Mesendoderm (in vitro differentiated cells): ENCODE measurements around the gene CCDC187.
A peak's percentile ranks its signal among the peaks of the same experiment; 100 is the strongest.

Experiments used
- DNase-seq: peaks from one replicate; pipeline ENCODE4 v3.0.0; 2013
- H2AK5ac ChIP-seq: 2 replicates; pipeline ENCODE4 v1.6.1; 2013; ENCODE audit warnings: low read length, inconsistent platforms
- H2BK120ac ChIP-seq: 2 replicates; pipeline ENCODE4 v1.6.1; 2013; ENCODE audit warnings: low read depth, mild to moderate bottlenecking, low read length, moderate library complexity, mixed read lengths
- H2BK15ac ChIP-seq: replicated peaks from 2 replicates; pipeline ENCODE4 v1.6.1; 2013; ENCODE audit warnings: low read depth, mild to moderate bottlenecking, moderate library complexity
- H2BK5ac ChIP-seq: 2 replicates; pipeline ENCODE4 v1.6.1; 2013; ENCODE audit warnings: low read length, inconsistent platforms
- H3K18ac ChIP-seq: 2 replicates; pipeline ENCODE4 v1.6.1; 2013; ENCODE audit warnings: mild to moderate bottlenecking, low read length, mixed read lengths
- H3K23ac ChIP-seq: one replicate; pipeline ENCODE4 v1.6.1; 2013; ENCODE audit warnings: low read length
- H3K27ac ChIP-seq: 2 replicates; pipeline ENCODE4 v1.5.1; 2013; ENCODE audit warnings: low read depth, mild to moderate bottlenecking, inconsistent platforms, low read length, moderate library complexity
- H3K27me3 ChIP-seq: 2 replicates; pipeline ENCODE4 v1.6.1; 2013; ENCODE audit warnings: low read length, control low read depth, mild to moderate bottlenecking, inconsistent platforms; ENCODE audit not compliant: insufficient read depth, poor library complexity
- H3K36me3 ChIP-seq: 2 replicates; pipeline ENCODE4 v1.6.1; 2013; ENCODE audit warnings: low read length, inconsistent platforms; ENCODE audit not compliant: control insufficient read depth, insufficient read depth
- H3K4ac ChIP-seq: one replicate; pipeline ENCODE4 v1.6.1; 2013; ENCODE audit warnings: low read depth, mild to moderate bottlenecking, low read length, moderate library complexity
- H3K4me1 ChIP-seq: 2 replicates; pipeline ENCODE4 v1.6.1; 2013; ENCODE audit warnings: low read depth, low read length, inconsistent platforms; ENCODE audit not compliant: control insufficient read depth
- H3K4me2 ChIP-seq: 2 replicates; pipeline ENCODE4 v1.6.1; 2013; ENCODE audit warnings: low read length
- H3K4me3 ChIP-seq: 2 replicates; pipeline ENCODE4 v1.5.1; 2013; ENCODE audit warnings: mild to moderate bottlenecking, low read length
- H3K56ac ChIP-seq: one replicate; pipeline ENCODE4 v1.6.1; 2013; ENCODE audit warnings: low read length
- H3K79me1 ChIP-seq: 2 replicates; pipeline ENCODE4 v1.6.1; 2013; ENCODE audit warnings: low read length, inconsistent platforms
- H3K79me2 ChIP-seq: 2 replicates; pipeline ENCODE4 v1.6.1; 2013; ENCODE audit warnings: mild to moderate bottlenecking, low read length; ENCODE audit not compliant: control insufficient read depth, insufficient read depth
- H3K9ac ChIP-seq: 2 replicates; pipeline ENCODE4 v1.6.1; 2013; ENCODE audit warnings: low read length, inconsistent platforms
- H4K5ac ChIP-seq: one replicate; pipeline ENCODE4 v1.6.1; 2013; ENCODE audit warnings: low read length
- H4K8ac ChIP-seq: one replicate; pipeline ENCODE4 v1.6.1; 2013; ENCODE audit warnings: low read depth, mild to moderate bottlenecking, control low read depth, low read length, moderate library complexity
- WGBS: extraction: QIAGEN DNeasy Blood & Tissue Kit; methylation state at CpG from one replicate; pipeline ENCODE4 v1.1.7; 2013; ENCODE audit warnings: low lambda C conversion rate, missing lambda C conversion rate; ENCODE audit not compliant: insufficient coverage; ENCODE audit errors: extremely low coverage; 5-methylcytosine and 5-hydroxymethylcytosine counted together

CCDC187 gene

DNA sequence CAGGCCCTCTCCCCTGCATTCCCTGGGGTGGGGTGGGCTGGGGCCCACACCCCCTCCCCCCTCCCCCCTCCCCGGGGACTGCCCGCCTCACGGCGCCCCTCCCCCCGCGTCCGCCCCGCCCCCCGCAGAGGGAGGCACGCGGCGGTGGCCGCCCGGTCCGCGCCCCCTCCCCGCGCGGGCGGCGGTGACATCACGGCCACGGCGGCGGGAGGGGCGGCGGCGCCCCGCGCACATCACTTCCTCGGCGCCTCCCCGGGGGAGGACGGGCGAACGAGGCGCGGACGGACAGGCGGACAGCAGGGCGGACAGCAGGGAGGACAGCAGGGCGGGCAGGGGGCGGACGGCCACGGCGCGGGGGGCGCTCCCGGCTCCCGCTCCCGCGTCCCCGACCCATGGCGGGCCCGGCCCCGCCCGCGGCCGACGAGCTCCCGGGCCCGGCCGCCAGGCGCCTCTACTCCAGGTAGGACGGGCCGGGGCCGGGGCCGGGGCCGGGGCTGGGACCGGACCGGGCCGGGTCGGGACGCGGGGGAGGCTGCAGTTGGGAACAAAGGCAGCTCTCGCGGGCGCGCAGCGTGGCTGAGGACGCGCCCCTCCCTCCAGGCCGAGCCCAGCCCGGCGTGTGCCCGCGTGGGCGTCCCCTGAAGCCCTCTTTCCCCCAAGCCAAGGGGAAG is 23.5 kb upstream of the CCDC187 start, which contains the start of gene GPSM1:
Gene GPSM1, plus strand, starts transcription at position 236 of the 671 bp plus-strand sequence. Its CDS starts 157 bp downstream, at position 393.
- Histone ChIP-seq H3K56ac (peak within 1 kb of the TSS; percentile 91), H3K36me3 (no peaks in the 10 kb centered on the region), H3K27me3 (no peaks in the 10 kb centered on the region), H2BK5ac (no peak within 1 kb of the TSS), H3K79me1 (no peaks in the 10 kb centered on the region), H3K4ac (peak within 1 kb of the TSS; percentile 66), H3K27ac (peak within 1 kb of the TSS; percentile 15), H3K9ac (peak within 1 kb of the TSS; percentile 75), H4K8ac (peak within 1 kb of the TSS; percentile 15), H3K4me3 (peak within 1 kb of the TSS; percentile 53), H3K18ac (peak within 1 kb of the TSS; percentile 51), H3K79me2 (peaks cover 2% of the 10 kb centered on the region), H2BK15ac (no peak within 1 kb of the TSS), H2AK5ac (peak within 1 kb of the TSS; percentile 93), H2BK120ac (no peak within 1 kb of the TSS), H4K5ac (peak within 1 kb of the TSS; percentile 47), H3K4me1 (peaks cover 5% of the 10 kb centered on the region), H3K4me2 (peak within 1 kb of the TSS; percentile 50), H3K23ac (peak within 1 kb of the TSS; percentile 45)
- WGBS, result no CpG with 5 or more reads among the region's 88 CpGs
- no peak for DNase-seq

DNA sequence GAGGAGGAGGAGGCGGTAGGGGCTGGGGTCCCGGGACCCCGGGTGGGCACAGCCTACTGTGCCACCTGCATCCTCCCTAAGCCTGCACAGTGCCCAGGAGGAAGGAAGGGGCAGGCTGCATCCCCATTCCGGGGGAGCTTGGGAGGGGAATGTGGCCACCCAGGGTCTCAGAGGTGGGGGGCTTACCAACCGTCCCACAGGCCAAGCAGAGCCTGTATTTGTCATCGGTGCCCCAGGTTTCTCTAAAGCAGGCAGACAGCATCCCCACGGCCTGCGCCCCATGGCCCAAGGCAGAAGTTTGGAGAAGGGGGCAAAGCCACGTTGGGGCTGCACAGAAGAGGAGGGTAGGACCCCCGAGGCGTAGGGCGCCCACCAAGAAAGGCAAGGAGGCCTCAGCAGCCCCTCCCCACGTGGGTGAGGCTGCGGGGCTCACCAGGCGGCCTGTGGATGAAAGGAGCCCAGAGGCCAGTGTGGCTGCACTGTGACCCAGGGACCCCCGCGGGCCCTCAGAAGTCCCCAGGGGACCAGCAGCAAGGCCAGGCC is 22.9 kb upstream of the CCDC187 start:
- Histone ChIP-seq H3K4me2 (no peak overlapping the region), H3K36me3 (no peaks in the 10 kb centered on the region), H3K56ac (peak overlapping the region; percentile 82), H3K4me3 (no peak overlapping the region), H2BK120ac (no peak overlapping the region), H2BK5ac (no peak overlapping the region), H4K5ac (peak overlapping the region; percentile 47), H3K9ac (peak overlapping the region; percentile 60), H3K18ac (peak overlapping the region; percentile 51), H3K27ac (peak overlapping the region; percentile 15), H3K4me1 (peaks cover 5% of the 10 kb centered on the region), H3K79me1 (no peaks in the 10 kb centered on the region), H3K4ac (peak overlapping the region; percentile 60), H3K23ac (no peak overlapping the region), H2BK15ac (no peak overlapping the region), H2AK5ac (peak overlapping the region; percentile 93), H4K8ac (no peak overlapping the region), H3K79me2 (peaks cover 2% of the 10 kb centered on the region), H3K27me3 (no peaks in the 10 kb centered on the region)
- no peak for DNase-seq
- WGBS, result no CpG with 5 or more reads among the region's 17 CpGs

DNA sequence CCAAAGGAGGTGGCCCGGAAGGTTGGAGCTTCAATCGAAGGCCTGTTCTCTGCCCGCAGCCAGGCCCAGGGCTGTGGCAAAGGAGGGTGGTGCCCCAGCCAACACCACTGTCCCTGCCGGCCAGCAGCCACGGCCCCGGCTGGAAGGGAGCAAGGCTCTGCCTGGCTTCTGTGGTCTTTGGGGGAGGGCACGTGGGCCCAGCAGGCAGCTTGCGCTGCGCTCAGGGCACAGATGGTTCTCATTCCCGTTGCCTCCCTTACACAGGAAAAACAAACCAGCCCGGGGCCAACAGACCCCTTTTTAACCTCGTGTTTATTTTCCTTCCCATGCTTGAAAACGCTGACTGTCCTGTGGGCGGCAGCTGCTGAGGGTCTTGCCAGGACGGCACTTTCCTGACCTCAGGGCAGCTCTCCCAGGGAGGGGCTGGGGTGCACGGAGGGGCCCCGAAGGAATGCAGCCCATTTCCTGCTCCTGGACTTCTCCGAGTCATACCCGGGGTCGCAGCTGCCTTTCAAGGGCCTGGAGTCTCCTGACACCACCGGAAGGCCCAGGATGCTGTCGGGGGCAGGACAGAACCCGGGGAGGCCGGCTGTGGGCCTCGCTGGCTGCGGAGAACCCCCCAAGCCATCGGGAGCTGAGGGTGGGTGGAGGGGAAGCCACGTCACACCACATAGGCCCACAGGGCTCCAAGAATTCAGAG is 22.3 kb upstream of the CCDC187 start:
- H2AK5ac ChIP-seq, result no peak overlapping the region
- H3K4me2 ChIP-seq, result no peak overlapping the region
- no peaks in the 10 kb centered on the region for H3K79me1 ChIP-seq
- no peak overlapping the region for H3K23ac ChIP-seq
- DNase-seq, result peak; percentile 69
- no peak overlapping the region for H2BK120ac ChIP-seq
- no peak overlapping the region for H4K5ac ChIP-seq
- H3K56ac ChIP-seq, result peak overlapping the region; percentile 82
- no peak overlapping the region for H3K4me3 ChIP-seq
- no peaks in the 10 kb centered on the region for H3K36me3 ChIP-seq
- WGBS, result no CpG with 5 or more reads among the region's 28 CpGs
- H2BK15ac ChIP-seq, result no peak overlapping the region
- peak overlapping the region; percentile 15 for H3K27ac ChIP-seq
- H3K18ac ChIP-seq, result peak overlapping the region; percentile 7
- peaks cover 2% of the 10 kb centered on the region for H3K79me2 ChIP-seq
- no peaks in the 10 kb centered on the region for H3K27me3 ChIP-seq
- H2BK5ac ChIP-seq, result no peak overlapping the region
- peak overlapping the region; percentile 11 for H3K4ac ChIP-seq
- H3K9ac ChIP-seq, result peak overlapping the region; percentile 60
- H4K8ac ChIP-seq, result no peak overlapping the region
- peaks cover 5% of the 10 kb centered on the region for H3K4me1 ChIP-seq

DNA sequence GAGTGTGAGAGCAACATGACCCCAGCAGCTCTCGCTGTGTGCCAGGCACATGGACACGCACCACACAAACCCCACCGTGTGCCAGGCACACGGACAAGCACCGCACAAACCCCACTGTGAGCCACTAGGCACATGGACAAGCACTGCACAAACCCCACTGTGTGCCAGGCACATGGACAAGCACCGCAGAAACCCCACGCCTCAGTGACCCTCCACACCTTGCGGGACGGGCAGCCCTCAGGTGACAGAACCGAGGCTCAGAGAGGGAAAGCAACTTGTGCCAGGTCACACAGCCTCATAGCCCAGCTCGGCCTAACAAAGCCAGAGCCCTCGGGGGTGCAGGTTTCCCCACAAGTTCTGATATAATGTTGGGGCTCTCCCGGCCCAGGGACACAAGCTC is 21.5 kb upstream of the CCDC187 start:
- H4K8ac ChIP-seq, result no peak overlapping the region
- no peak overlapping the region for H3K4me3 ChIP-seq
- H4K5ac ChIP-seq, result no peak overlapping the region
- H2BK5ac ChIP-seq, result no peak overlapping the region
- no peak overlapping the region for H2AK5ac ChIP-seq
- H3K56ac ChIP-seq, result no peak overlapping the region
- no peaks in the 10 kb centered on the region for H3K79me1 ChIP-seq
- no peak overlapping the region for H3K4ac ChIP-seq
- DNase-seq, result no peak
- no peak overlapping the region for H3K4me2 ChIP-seq
- H3K27me3 ChIP-seq, result no peaks in the 10 kb centered on the region
- H2BK120ac ChIP-seq, result no peak overlapping the region
- H3K23ac ChIP-seq, result no peak overlapping the region
- H2BK15ac ChIP-seq, result no peak overlapping the region
- peaks cover 2% of the 10 kb centered on the region for H3K79me2 ChIP-seq
- H3K36me3 ChIP-seq, result no peaks in the 10 kb centered on the region
- no peak overlapping the region for H3K27ac ChIP-seq
- H3K18ac ChIP-seq, result no peak overlapping the region
- WGBS, result no CpG with 5 or more reads among the region's 13 CpGs
- peaks cover 5% of the 10 kb centered on the region for H3K4me1 ChIP-seq
- no peak overlapping the region for H3K9ac ChIP-seq

DNA sequence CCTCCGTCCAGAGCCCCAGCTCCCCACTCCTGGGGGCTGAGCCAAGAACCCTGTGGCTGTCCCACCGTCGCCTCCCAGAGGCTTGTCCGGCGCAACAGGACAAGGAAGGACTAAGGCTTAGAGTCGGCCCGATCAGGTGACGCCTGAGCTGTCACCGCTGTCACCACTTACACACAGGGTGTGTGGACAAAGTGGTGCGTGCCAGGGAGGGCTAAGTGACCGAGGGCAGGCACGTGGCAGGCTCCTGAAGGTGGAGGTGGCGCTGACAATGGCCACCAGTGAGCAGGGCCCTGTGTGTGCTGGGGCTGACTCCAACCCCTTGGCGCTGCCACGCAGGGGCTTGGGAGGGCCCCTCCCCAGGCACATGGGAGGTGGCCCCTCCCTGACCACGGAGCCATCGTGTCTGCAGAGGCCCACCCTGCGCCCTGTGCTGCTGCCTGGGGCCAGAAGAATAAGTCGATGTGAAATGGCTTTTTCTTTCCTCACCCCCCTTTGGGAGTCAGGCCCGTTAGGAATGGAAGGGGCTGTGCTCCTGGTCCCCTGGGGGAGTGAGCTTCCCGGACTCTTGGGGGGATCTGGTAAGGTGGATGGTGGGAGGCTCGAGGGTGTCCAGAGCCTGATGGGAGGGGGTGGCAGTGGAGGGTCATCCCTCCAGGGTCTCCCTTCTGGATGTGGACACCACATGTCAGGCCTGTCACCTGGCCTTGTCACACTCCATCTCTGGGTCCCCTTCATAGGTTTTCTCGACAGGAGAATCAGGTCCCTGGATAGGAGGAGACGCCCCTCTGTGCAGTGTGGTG is 20.8 kb upstream of the CCDC187 start:
- no peak overlapping the region for H2BK5ac ChIP-seq
- no peak overlapping the region for H2AK5ac ChIP-seq
- no peaks in the 10 kb centered on the region for H3K27me3 ChIP-seq
- H2BK120ac ChIP-seq, result no peak overlapping the region
- no peak overlapping the region for H4K8ac ChIP-seq
- no peak for DNase-seq
- no peak overlapping the region for H3K4me2 ChIP-seq
- H3K56ac ChIP-seq, result no peak overlapping the region
- H4K5ac ChIP-seq, result no peak overlapping the region
- no peak overlapping the region for H3K23ac ChIP-seq
- no peaks in the 10 kb centered on the region for H3K36me3 ChIP-seq
- no CpG with 5 or more reads among the region's 24 CpGs for WGBS
- H3K18ac ChIP-seq, result no peak overlapping the region
- peaks cover 5% of the 10 kb centered on the region for H3K4me1 ChIP-seq
- no peaks in the 10 kb centered on the region for H3K79me1 ChIP-seq
- H3K4me3 ChIP-seq, result no peak overlapping the region
- no peak overlapping the region for H3K27ac ChIP-seq
- peaks cover 2% of the 10 kb centered on the region for H3K79me2 ChIP-seq
- no peak overlapping the region for H3K9ac ChIP-seq
- H2BK15ac ChIP-seq, result no peak overlapping the region
- H3K4ac ChIP-seq, result no peak overlapping the region
